K562 (cell line): ENCODE data around the gene EXD2. TPM values are rescaled to one million over a fixed set of nuclear protein-coding genes. Genes with fewer than 3 reads are reported as not detected.

Experiments used
- ATAC-seq: fragments of 200-7000 bp; cut with Tn5 transposase; 3 replicates; pipeline ENCODE4 v1.9.1; 2020; ENCODE audit warnings: moderate library complexity
- BruUV-seq: library from RNA; stranded (reverse); fragments of 400-500 nt; replicated peaks from 2 replicates; lab custom pipeline; 2021; lab: Mats Ljungman, UMichigan
- CTCF ChIA-PET: fragments of 300-600 bp; formaldehyde crosslinking; extraction: SDS; loops from one replicate; lab custom pipeline; 2021; ENCODE audit warnings: low intra/inter-chr PET ratio; lab: Yijun Ruan, JAX
- POLR2A ChIA-PET: fragments of 300-600, 350-650 bp; sonication (Branson Sonifier 250); formaldehyde crosslinking; extraction: SDS; loops from one replicate; lab custom pipeline; 2021; ENCODE audit warnings: antibody characterized with exemption, inconsistent platforms; lab: Yijun Ruan, JAX
- DNase-seq, 4 experiments: peaks; one replicate each; pipeline versions ENCODE4 v3.0.0 to v3.0.0-alpha.2; 2011 to 2018; ENCODE audit warnings: low spot score in 3 of 4, mixed read lengths in 3 of 4; ENCODE audit errors: extremely low read depth in 1 of 4
- FAIRE-seq: peaks from 2 replicates; lab custom pipeline; 2011; peaks lifted over from hg19 to GRCh38; lab: Jason Lieb, UNC
- H2AFZ ChIP-seq: 2 replicates; pipeline ENCODE4 v1.6.0; 2011; ENCODE audit warnings: low read depth, low read length, control low read depth, inconsistent platforms
- H3K27ac ChIP-seq: fragments of 200-600 bp; 3 replicates; pipeline ENCODE4 v1.8.0; 2011; ENCODE audit warnings: low read depth, mild to moderate bottlenecking, control low read depth, inconsistent platforms, low read length, moderate library complexity, mixed read lengths; ENCODE audit errors: extremely low read depth
- H3K27me3 ChIP-seq, 2 experiments: fragments of 300-600 bp in 1 of 2; 2 replicates in 1 of 2; 3 replicates in 1 of 2; pipeline versions ENCODE4 v1.6.0 to v1.8.0; 2011; ENCODE audit warnings: inconsistent platforms in 2 of 2, low read length in 2 of 2, mild to moderate bottlenecking in 1 of 2, mixed read lengths in 1 of 2, moderate library complexity in 1 of 2; ENCODE audit not compliant: control insufficient read depth in 2 of 2, insufficient read depth in 2 of 2
- H3K36me3 ChIP-seq: fragments of 300-600 bp; 3 replicates; pipeline ENCODE4 v1.8.0; 2011; ENCODE audit warnings: mild to moderate bottlenecking, low read length, inconsistent platforms; ENCODE audit not compliant: control insufficient read depth, insufficient read depth
- H3K4me1 ChIP-seq, 2 experiments: fragments of 200-600 bp in 1 of 2; replicated peaks in 1 of 2; 2 replicates in 1 of 2; 3 replicates in 1 of 2; pipeline versions ENCODE4 v1.5.1 to v1.8.0; 2011; ENCODE audit warnings: inconsistent platforms in 2 of 2, low read length in 2 of 2, mild to moderate bottlenecking in 1 of 2, mixed read lengths in 1 of 2, moderate library complexity in 1 of 2; ENCODE audit not compliant: control insufficient read depth in 2 of 2, insufficient read depth in 2 of 2
- H3K4me2 ChIP-seq: 2 replicates; pipeline ENCODE4 v1.6.1; 2011; ENCODE audit warnings: low read length, control low read depth, inconsistent platforms, mixed read lengths; ENCODE audit not compliant: insufficient read depth
- H3K4me3 ChIP-seq: fragments of 200-600 bp; sonication (generic), shearing (Covaris generic); 2 replicates; pipeline ENCODE4 v1.5.1; 2016; ENCODE audit warnings: control low read depth, inconsistent platforms
- H3K79me2 ChIP-seq: fragments of 200-600 bp; 3 replicates; pipeline ENCODE4 v1.8.0; 2011; ENCODE audit warnings: low read length, inconsistent platforms; ENCODE audit not compliant: control insufficient read depth, insufficient read depth
- H3K9ac ChIP-seq, 2 experiments: 2 replicates each; pipeline versions ENCODE4 v1.6.0 to v1.6.1; 2011; ENCODE audit warnings: low read depth in 2 of 2, low read length in 2 of 2, control low read depth in 1 of 2, inconsistent platforms in 1 of 2, mild to moderate bottlenecking in 1 of 2, mixed read lengths in 1 of 2; ENCODE audit not compliant: insufficient read depth in 1 of 2
- H3K9me1 ChIP-seq: one replicate; pipeline ENCODE4 v1.6.0; 2011; ENCODE audit warnings: inconsistent platforms, mild to moderate bottlenecking, low read length, moderate library complexity; ENCODE audit not compliant: control insufficient read depth, insufficient read depth
- H3K9me3 ChIP-seq: replicated peaks from 2 replicates; pipeline ENCODE4 v1.5.1; 2011; ENCODE audit warnings: low read depth, low read length, inconsistent platforms; ENCODE audit not compliant: control insufficient read depth, insufficient read depth
- H4K20me1 ChIP-seq: replicated peaks from 2 replicates; pipeline ENCODE4 v1.6.1; 2011; ENCODE audit warnings: low read length, inconsistent platforms, mixed read lengths; ENCODE audit not compliant: control insufficient read depth, insufficient read depth
- CBX5 ChIP-seq: IDR thresholded peaks from 2 replicates; pipeline ENCODE4 v1.6.1; 2014; ENCODE audit warnings: low read depth, borderline replicate concordance
- ELF4 ChIP-seq: fragments of 450-650 bp; formaldehyde crosslinking; IDR thresholded peaks from 2 replicates; pipeline ENCODE4 v1.4.0; 2022; ENCODE audit warnings: missing genetic modification characterization
- ETV1 ChIP-seq: fragments of 450-650 bp; conservative IDR thresholded peaks from 2 replicates; pipeline ENCODE4 v1.6.1; 2016; ENCODE audit warnings: missing genetic modification characterization, control low read depth, low read depth, missing compliant biosample characterization
- GATA2 ChIP-seq: sonication (generic); formaldehyde crosslinking; IDR thresholded peaks from 2 replicates; pipeline ENCODE4 v1.4.0; 2020; ENCODE audit warnings: mild to moderate bottlenecking, missing genetic modification reagents
- GTF2F1 ChIP-seq: IDR thresholded peaks from 2 replicates; pipeline ENCODE4 v1.6.1; 2011; ENCODE audit warnings: low read depth, low read length, improper control_type of control experiment
- HDAC6 ChIP-seq: IDR thresholded peaks from 2 replicates; pipeline ENCODE4 v1.6.1; 2012; ENCODE audit warnings: low read depth, mild to moderate bottlenecking, control low read depth, inconsistent platforms, low read length, moderate library complexity
- MTF1 ChIP-seq: fragments of 250-450 bp; sonication (Bioruptor Pico); IDR thresholded peaks from 2 replicates; pipeline ENCODE4 v1.9.0; 2021; ENCODE audit warnings: moderate library complexity, mild to moderate bottlenecking, inconsistent platforms, borderline replicate concordance
- MYNN ChIP-seq, 2 experiments: sonication (generic); formaldehyde crosslinking in 1 of 2; IDR thresholded peaks; 2 replicates each; pipeline versions ENCODE4 v1.5.0 to v1.6.1; 2016 to 2020; ENCODE audit warnings: antibody characterized with exemption in 1 of 2, missing genetic modification reagents in 1 of 2
- NELFE ChIP-seq: IDR thresholded peaks from 2 replicates; pipeline ENCODE4 v1.6.1; 2011; ENCODE audit warnings: mild to moderate bottlenecking; ENCODE audit not compliant: insufficient read depth, insufficient read length
- RBFOX2 ChIP-seq: fragments of 200-400 bp; formaldehyde crosslinking; IDR thresholded peaks from 2 replicates; pipeline ENCODE4 v1.6.1; 2017; ENCODE audit warnings: low read depth, mild to moderate bottlenecking, low read length, moderate library complexity
- RFX1 ChIP-seq: fragments of 450-650 bp; IDR thresholded peaks from 2 replicates; pipeline ENCODE4 v1.6.1; 2016; ENCODE audit warnings: mild to moderate bottlenecking, moderate library complexity
- RFX5 ChIP-seq: IDR thresholded peaks from 2 replicates; pipeline ENCODE4 v1.6.1; 2011; ENCODE audit warnings: low read depth, mild to moderate bottlenecking, improper control_type of control experiment, low read length
- U2AF1 ChIP-seq: fragments of 200-400 bp; formaldehyde crosslinking; optimal IDR thresholded peaks from 2 replicates; pipeline ENCODE3; 2017; ENCODE audit warnings: mild to moderate bottlenecking, low read depth, low read length, moderate library complexity
- ZFP91 ChIP-seq: sonication (generic); formaldehyde crosslinking; IDR thresholded peaks from 2 replicates; pipeline ENCODE4 v1.8.0; 2022; ENCODE audit warnings: mild to moderate bottlenecking, missing genetic modification reagents
- ZNF3 ChIP-seq: fragments of 250-450 bp; sonication (Bioruptor Pico); IDR thresholded peaks from 2 replicates; pipeline ENCODE4 v1.5.0; 2021; ENCODE audit warnings: mild to moderate bottlenecking, moderate library complexity
- ZNF436 ChIP-seq: fragments of 250-450, 450-650 bp; sonication (Bioruptor Pico); formaldehyde crosslinking; IDR thresholded peaks from 2 replicates; pipeline ENCODE4 v1.7.0; 2020; ENCODE audit warnings: mild to moderate bottlenecking
- ZNF583 ChIP-seq: fragments of 250-450 bp; sonication (Bioruptor Pico); IDR thresholded peaks from 2 replicates; pipeline ENCODE4 v1.4.0; 2020
- ZNF696 ChIP-seq: fragments of 250-450 bp; sonication (Bioruptor Pico); conservative IDR thresholded peaks from 2 replicates; pipeline ENCODE4 v1.4.0; 2020; ENCODE audit warnings: mild to moderate bottlenecking, moderate library complexity
- ZNF780A ChIP-seq: fragments of 250-450 bp; sonication (Bioruptor Pico); IDR thresholded peaks from 2 replicates; pipeline ENCODE4 v1.5.0; 2021; ENCODE audit warnings: mild to moderate bottlenecking
- WGBS: fragments of 100-300 bp; shearing (Covaris generic); methylation state at CpG from one replicate; pipeline ENCODE4 v1.1.6; 2016; ENCODE audit warnings: low coverage, mixed read lengths; ENCODE audit not compliant: insufficient coverage; ENCODE audit errors: missing lambda C conversion rate; 5-methylcytosine and 5-hydroxymethylcytosine counted together
- in situ Hi-C: fragments of 300-500 bp; cut with MboI; formaldehyde crosslinking; loops from 4 replicates; pipeline ENCODE4 v1.15.0; 2018; ENCODE audit warnings: inconsistent platforms, mixed read lengths
- intact Hi-C: fragments of 100-400 bp; cut with micrococcal nuclease; formaldehyde crosslinking; loops from 2 replicates; pipeline ENCODE4 v1.14.2; 2022
- polyA plus RNA-seq, 8 experiments: library from polyadenylated mRNA; depleted of rRNA in 4 of 8; stranded (reverse) in 5 of 8; unstranded in 3 of 8; fragments of >200 nt; fragmentation: Nextera tagmentation in 2 of 8; fragmentation: Illumina TruSeq in 1 of 8; extraction: Ambion mirVana in 2 of 8; extraction: Trizol in 1 of 8; gene quantifications; 2 replicates each; pipeline versions ENCODE4 v1.2.1 to v1.2.3, GENCODE V29; 2011 to 2014; ENCODE audit warnings: inconsistent platforms in 1 of 8, missing spikeins in 1 of 8
- total RNA-seq, 7 experiments: library from RNA; depleted of rRNA in 6 of 7; stranded (reverse); fragments of >200 nt in 6 of 7; fragmentation: Illumina TruSeq in 2 of 7; extraction: Trizol in 2 of 7; gene quantifications; 2 replicates each; pipeline versions ENCODE4 v1.2.1 to v1.2.3, GENCODE V29; 2011 to 2021; ENCODE audit warnings: low replicate concordance in 1 of 7
- TF ChIP-seq, protein P1 (sequence below): sonication (generic); formaldehyde crosslinking; IDR thresholded peaks from 2 replicates; pipeline ENCODE4 v1.8.1; 2023; ENCODE audit warnings: mild to moderate bottlenecking, missing genetic modification reagents, moderate library complexity

EXD2 gene
- total and polyA plus RNA-seq, 9 of the 15 experiments (the other 6 are each of a cell fraction or from before 2014, with no cell fraction given), result 1.6 to 7.5 (median 3.7) TPM

DNA sequence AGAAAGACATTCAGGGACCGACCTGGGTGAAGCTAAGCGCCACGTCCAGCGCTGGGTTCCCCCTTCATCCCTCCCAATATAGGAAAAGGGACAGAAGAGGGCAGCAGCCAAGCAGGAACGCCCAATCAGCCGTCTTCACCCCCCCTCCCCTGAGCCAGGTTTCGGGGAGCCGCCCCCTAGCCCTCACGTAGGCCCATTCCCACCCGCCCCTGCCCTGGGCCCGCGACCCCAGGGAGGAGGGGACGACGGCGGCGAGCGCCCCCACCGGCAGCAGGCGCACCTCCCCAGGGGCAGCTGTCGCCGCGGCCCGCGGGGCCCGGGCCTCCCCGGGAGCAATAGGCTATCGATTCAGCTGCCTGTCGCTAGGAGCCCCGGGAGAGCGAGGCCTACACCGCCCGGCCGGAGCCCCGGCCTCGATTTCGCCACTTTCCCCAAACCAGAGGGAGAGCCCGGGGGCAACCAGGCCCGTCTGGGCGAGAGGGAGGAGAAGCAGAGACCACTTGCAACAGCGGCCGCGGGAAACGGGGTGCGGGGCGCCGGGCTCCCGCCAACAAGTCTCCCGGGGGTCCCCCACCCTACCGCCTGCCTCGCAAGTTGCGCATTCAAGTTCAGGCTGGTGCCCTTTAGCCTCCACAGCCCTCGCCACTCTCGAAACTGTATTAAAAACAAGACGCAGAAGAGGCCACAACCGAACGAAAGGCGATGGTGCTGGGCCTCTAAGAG lies 39.7 kb upstream of the EXD2 start:
- peak overlapping the region; percentile 90 for H3K27ac ChIP-seq
- peak overlapping the region; percentile 90 for H3K4me3 ChIP-seq
- FAIRE-seq (no peak), DNase-seq (peak; percentile 73 to 85 (median 76)), ATAC-seq (peak; percentile 81)
- H2AFZ ChIP-seq, result peak overlapping the region; percentile 83
- CTCF ChIA-PET, result interaction anchor here (1.0 kb wide), 1 partner anchor 64 kb away, joined by 3 read pairs; no protein-coding TSS in a partner anchor
- H3K9me1 ChIP-seq, result no peaks in the 10 kb centered on the region
- peaks cover 21% of the 10 kb centered on the region for H3K36me3 ChIP-seq
- H3K9ac ChIP-seq, result peak overlapping the region; percentile 94
- intact Hi-C loops (loop anchor here (2.0 to 5.0 kb wide), 2 partner anchors 19 to 41 kb away; partner anchors contain the start of gene EXD2), in situ Hi-C loops (no loop called here)
- peak overlapping the region; percentile 81 for H3K4me2 ChIP-seq
- under 1% methylated on average over 28 of the region's 57 CpGs for WGBS
- no TSS peak for BruUV-seq
- no peaks in the 10 kb centered on the region for H3K27me3 ChIP-seq
- H4K20me1 ChIP-seq, result no peaks in the 10 kb centered on the region
- POLR2A ChIA-PET, result interaction anchor here (0.6 to 2.3 kb wide), 5 partner anchors 12 to 202 kb away, joined by 3 to 12 read pairs (median 3); partner anchors contain the start of gene EXD2
- no peaks in the 10 kb centered on the region for H3K9me3 ChIP-seq
- H3K4me1 ChIP-seq, result peaks cover 19 to 20% of the 10 kb centered on the region in 2 experiments; a peak in 4 of 5 replicates
- H3K79me2 ChIP-seq, result peaks cover 56% of the 10 kb centered on the region
- TF ChIP-seq RFX5 (no peak), ZNF780A (CRISPR knock-in tag) (no peak), GATA2 (CRISPR knock-in tag) (no peak), U2AF1 (peak; percentile 40), ELF4 (CRISPR knock-in tag) (no peak), ZNF583 (CRISPR knock-in tag) (no peak), MYNN (IDR thresholded peaks at IDR 0.05) (no peak), MYNN (CRISPR knock-in tag; IDR thresholded peaks at IDR 0.05) (no peak), ZNF436 (no peak), RFX1 (peak; percentile 76), ETV1 (tag) (no peak), HDAC6 (no peak), GTF2F1 (no peak), ZNF3 (CRISPR knock-in tag) (no peak), NELFE (no peak), RBFOX2 (peak; percentile 83), ZFP91 (CRISPR knock-in tag) (no peak), MTF1 (no peak), CBX5 (no peak), ZNF696 (CRISPR knock-in tag) (no peak)
- TF ChIP-seq, protein P1, sequence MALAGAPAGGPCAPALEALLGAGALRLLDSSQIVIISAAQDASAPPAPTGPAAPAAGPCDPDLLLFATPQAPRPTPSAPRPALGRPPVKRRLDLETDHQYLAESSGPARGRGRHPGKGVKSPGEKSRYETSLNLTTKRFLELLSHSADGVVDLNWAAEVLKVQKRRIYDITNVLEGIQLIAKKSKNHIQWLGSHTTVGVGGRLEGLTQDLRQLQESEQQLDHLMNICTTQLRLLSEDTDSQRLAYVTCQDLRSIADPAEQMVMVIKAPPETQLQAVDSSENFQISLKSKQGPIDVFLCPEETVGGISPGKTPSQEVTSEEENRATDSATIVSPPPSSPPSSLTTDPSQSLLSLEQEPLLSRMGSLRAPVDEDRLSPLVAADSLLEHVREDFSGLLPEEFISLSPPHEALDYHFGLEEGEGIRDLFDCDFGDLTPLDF, result no peak
